Naive thymus-derived CD4-positive, alpha-beta T cell (primary cell): Measurements from ENCODE around the gene NPR3. TPM values are rescaled to one million over a fixed set of nuclear protein-coding genes. Genes with fewer than 3 reads are reported as not detected.

ENCODE experiments used
- ATAC-seq: fragments of 150-1000 bp; cut with Tn5 transposase; 2 replicates; pipeline ENCODE4 v1.10.0; 2021; ENCODE audit warnings: mild to moderate bottlenecking, moderate library complexity
- CTCF ChIA-PET: fragments of 350-600 bp; sonication (Branson Sonifier 250); formaldehyde crosslinking; loops from one replicate; lab custom pipeline; 2021; ENCODE audit warnings: antibody characterized with exemption; lab: Charles Lee
- POLR2A ChIA-PET: fragments of 350-600 bp; sonication (Branson Sonifier 250); formaldehyde crosslinking; loops from one replicate; lab custom pipeline; 2021; ENCODE audit warnings: antibody characterized with exemption, inconsistent platforms; lab: Charles Lee
- DNase-seq, 9 donors: peaks; one replicate each; pipeline versions ENCODE4 v3.0.0 to v3.0.0-alpha.2; 2020 to 2022; ENCODE audit warnings: mixed read lengths in 1 of 9
- H3K27ac ChIP-seq: one replicate; pipeline ENCODE4 v1.7.0; 2013; ENCODE audit warnings: mild to moderate bottlenecking, low read depth, low read length, moderate library complexity
- H3K27me3 ChIP-seq, 2 donors: one replicate each; pipeline ENCODE4 v1.7.0; 2013; ENCODE audit warnings: low read length in 2 of 2, mild to moderate bottlenecking in 2 of 2, moderate library complexity in 2 of 2; ENCODE audit not compliant: control insufficient read depth in 2 of 2, insufficient read depth in 2 of 2
- H3K36me3 ChIP-seq, 3 experiments: 1 replicate in 2 of 3; 2 replicates in 1 of 3; pipeline ENCODE4 v1.7.0; 2013; ENCODE audit warnings: low read length in 3 of 3, mild to moderate bottlenecking in 3 of 3, moderate library complexity in 1 of 3; ENCODE audit not compliant: insufficient read depth in 3 of 3, control insufficient read depth in 2 of 3
- H3K4me1 ChIP-seq, 2 donors: one replicate each; pipeline ENCODE4 v1.7.0; 2013; ENCODE audit warnings: low read length in 2 of 2, mild to moderate bottlenecking in 2 of 2, moderate library complexity in 1 of 2; ENCODE audit not compliant: control insufficient read depth in 2 of 2, insufficient read depth in 2 of 2
- H3K4me3 ChIP-seq: 2 replicates; pipeline ENCODE4 v1.7.0; 2013; ENCODE audit warnings: mild to moderate bottlenecking, low read length
- H3K9me3 ChIP-seq, 3 experiments: 1 replicate in 2 of 3; 2 replicates in 1 of 3; pipeline ENCODE4 v1.7.0; 2013; ENCODE audit warnings: low read length in 3 of 3; ENCODE audit not compliant: control insufficient read depth in 2 of 3
- H3K27ac Mint-ChIP-seq, 9 donors: one replicate each; pipeline ENCODE4 v1.8.0; 2020 to 2022; ENCODE audit warnings: mixed read lengths in 9 of 9, mild to moderate bottlenecking in 8 of 9, moderate library complexity in 5 of 9, inconsistent platforms in 2 of 9
- H3K27me3 Mint-ChIP-seq, 5 donors: one replicate each; pipeline ENCODE4 v1.8.0; 2021 to 2022; ENCODE audit warnings: mixed read lengths in 5 of 5, mild to moderate bottlenecking in 1 of 5
- H3K36me3 Mint-ChIP-seq, 5 donors: one replicate each; pipeline ENCODE4 v1.8.0; 2020 to 2022; ENCODE audit warnings: mixed read lengths in 5 of 5, mild to moderate bottlenecking in 3 of 5, inconsistent platforms in 1 of 5
- H3K4me1 Mint-ChIP-seq, 7 donors: one replicate each; pipeline ENCODE4 v1.8.0; 2020 to 2022; ENCODE audit warnings: mixed read lengths in 7 of 7, mild to moderate bottlenecking in 3 of 7, inconsistent platforms in 1 of 7
- H3K4me3 Mint-ChIP-seq, 10 donors: one replicate each; pipeline ENCODE4 v1.8.0; 2020 to 2022; ENCODE audit warnings: mild to moderate bottlenecking in 10 of 10, mixed read lengths in 10 of 10, moderate library complexity in 6 of 10, inconsistent platforms in 2 of 10
- H3K9me3 Mint-ChIP-seq, 11 donors: one replicate each; pipeline ENCODE4 v1.8.0; 2020 to 2022; ENCODE audit warnings: mixed read lengths in 11 of 11, mild to moderate bottlenecking in 4 of 11, inconsistent platforms in 1 of 11, moderate library complexity in 1 of 11
- intact Hi-C, 2 donors: fragments of 100-400 bp; cut with micrococcal nuclease; formaldehyde crosslinking; loops; one replicate each; pipeline ENCODE4 v1.15.1; 2023
- polyA plus RNA-seq, 2 donors: library from polyadenylated mRNA; unstranded; fragments of 300-500 nt; fragmentation: Illumina TruSeq; gene quantifications; one replicate each; pipeline ENCODE4 v1.2.3, GENCODE V29; 2021
- total RNA-seq, 6 experiments: library from RNA in 5 of 6; stranded (reverse) in 5 of 6; gene quantifications; 1 replicate in 5 of 6; 2 replicates in 1 of 6; pipeline ENCODE4 v1.2.3 and lab custom pipeline; 2021 to 2026

Gene NPR3
- total and polyA plus RNA-seq, 7 experiments from 2014 or later: 0.56 to 1.4 TPM; not detected in 5

DNA sequence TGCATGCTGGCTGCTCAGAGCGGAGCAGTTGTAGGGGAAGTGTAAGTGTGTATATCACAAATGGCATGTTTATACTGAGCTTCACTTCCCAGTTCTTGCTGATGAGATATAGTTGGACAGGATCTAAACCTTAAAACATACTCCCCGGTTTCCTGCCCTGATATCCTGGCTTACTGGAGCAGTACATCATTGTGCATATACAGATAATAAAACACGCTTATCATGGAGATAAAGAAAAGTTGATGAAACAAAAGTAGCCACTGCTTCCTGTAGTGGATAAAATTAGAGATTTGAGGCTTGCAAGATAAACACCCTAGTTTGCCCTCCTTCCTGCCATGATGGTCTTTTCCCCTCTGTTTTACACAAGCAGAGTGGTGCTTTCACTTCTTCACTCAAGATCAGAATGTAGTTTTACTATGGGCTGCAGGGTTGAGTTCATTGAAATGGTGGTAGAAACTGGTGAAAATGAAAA is 15.0 kb downstream of the NPR3 start:
- CTCF ChIA-PET: no interaction called here
- ATAC-seq (peak; percentile 57), DNase-seq (no peak)
- H3K27me3 ChIP-seq: peaks cover 0 to 2% of the 10 kb centered on the region in 2 donors
- peaks cover 0 to 8% (median 0%) of the 10 kb centered on the region in 7 donors for H3K4me1 Mint-ChIP-seq
- H3K27ac ChIP-seq: no peak overlapping the region
- H3K27ac Mint-ChIP-seq: no peak overlapping the region
- H3K36me3 Mint-ChIP-seq: peaks cover 0 to 3% (median 0%) of the 10 kb centered on the region in 5 donors
- H3K9me3 Mint-ChIP-seq: peaks cover 0 to 18% (median 5%) of the 10 kb centered on the region in 11 donors
- H3K27me3 Mint-ChIP-seq: peaks cover 8 to 20% (median 9%) of the 10 kb centered on the region in 5 donors
- H3K36me3 ChIP-seq: no peaks in the 10 kb centered on the region
- no peaks in the 10 kb centered on the region for H3K9me3 ChIP-seq
- no peaks in the 10 kb centered on the region for H3K4me1 ChIP-seq
- intact Hi-C loops: no loop called here
- H3K4me3 Mint-ChIP-seq: no peak overlapping the region
- H3K4me3 ChIP-seq: no peak overlapping the region
- POLR2A ChIA-PET: no interaction called here

DNA sequence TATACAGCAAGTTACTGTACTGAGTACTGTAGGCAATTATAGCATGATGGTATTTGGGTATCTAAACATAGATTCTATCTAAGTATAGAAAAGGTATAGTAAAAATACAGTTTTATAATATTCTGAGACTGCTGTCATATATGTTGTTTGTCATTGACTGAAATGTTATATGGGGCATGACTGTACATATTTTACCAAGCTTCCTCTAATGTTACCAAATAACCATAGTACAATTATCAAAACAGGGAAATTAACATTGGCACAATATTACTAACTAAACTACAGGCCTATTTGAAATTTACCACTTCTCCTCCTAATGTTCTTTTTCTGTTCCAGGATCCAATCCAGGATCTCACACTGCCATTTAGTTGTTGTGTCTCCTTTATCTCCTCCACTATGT is 18.5 kb downstream of the NPR3 start:
- Histone ChIP-seq H3K9me3 (no peaks in the 10 kb centered on the region), H3K27ac (no peak overlapping the region), H3K27me3 (no peaks in the 10 kb centered on the region), H3K36me3 (no peaks in the 10 kb centered on the region), H3K4me3 (no peak overlapping the region), H3K4me1 (no peaks in the 10 kb centered on the region)
- H3K36me3 Mint-ChIP-seq: peaks cover 0 to 3% (median 0%) of the 10 kb centered on the region in 5 donors
- ChIA-PET CTCF (no interaction called here), POLR2A (no interaction called here)
- intact Hi-C loops: no loop called here
- peaks cover 0 to 7% (median 3%) of the 10 kb centered on the region in 11 donors for H3K9me3 Mint-ChIP-seq
- H3K27me3 Mint-ChIP-seq: peaks cover 3 to 17% (median 10%) of the 10 kb centered on the region in 5 donors
- DNase-seq: no peak
- H3K4me3 Mint-ChIP-seq: no peak overlapping the region
- no peak for ATAC-seq
- no peak overlapping the region for H3K27ac Mint-ChIP-seq
- H3K4me1 Mint-ChIP-seq: peaks cover 0 to 8% (median 1%) of the 10 kb centered on the region in 7 donors

DNA sequence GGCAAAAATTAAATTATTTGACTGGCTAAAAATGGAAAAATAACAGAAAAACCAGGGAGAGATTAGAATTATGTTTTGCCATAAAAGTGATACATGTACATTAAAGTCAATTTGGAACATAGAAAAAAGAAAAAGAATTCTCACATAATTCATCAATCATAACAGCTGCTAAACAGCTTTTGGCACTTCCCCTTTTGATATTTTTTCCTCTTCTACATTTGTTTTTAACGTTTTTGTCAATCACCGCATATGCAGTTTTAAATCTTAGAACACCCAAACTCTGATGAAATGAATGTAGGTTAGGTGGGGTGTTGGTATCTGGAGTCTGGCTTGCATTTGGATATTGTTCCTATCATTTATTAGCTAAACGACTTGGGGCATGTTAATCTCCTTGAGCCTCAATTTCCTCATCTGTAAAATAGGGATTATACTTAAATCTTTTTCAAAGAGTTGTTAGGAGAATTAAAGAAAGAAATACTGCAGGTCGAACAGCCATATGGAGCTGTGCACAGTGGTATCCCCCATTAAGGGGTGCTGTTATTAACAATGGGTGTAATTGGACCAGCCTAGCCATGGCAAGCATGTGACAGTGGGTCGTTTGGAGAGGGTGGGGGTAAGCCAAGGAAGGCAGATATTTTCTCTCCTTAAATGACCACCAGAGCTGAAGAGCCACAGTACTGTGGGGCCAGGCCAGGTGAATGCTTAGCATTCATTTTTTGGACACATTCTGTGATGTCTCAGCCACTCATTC is 22.6 kb downstream of the NPR3 start:
- intact Hi-C loops: no loop called here
- ChIA-PET POLR2A (no interaction called here), CTCF (no interaction called here)
- ATAC-seq (no peak), DNase-seq (no peak)
- Mint-ChIP-seq H3K4me3 (no peak overlapping the region), H3K36me3 (peaks cover 0 to 3% (median 0%) of the 10 kb centered on the region in 5 donors), H3K27ac (no peak overlapping the region), H3K4me1 (peaks cover 0 to 1% (median 0%) of the 10 kb centered on the region in 7 donors), H3K9me3 (peaks cover 0 to 6% (median 0%) of the 10 kb centered on the region in 11 donors), H3K27me3 (peaks cover 4 to 28% (median 15%) of the 10 kb centered on the region in 5 donors)
- no peak overlapping the region for H3K4me3 ChIP-seq
- H3K4me1 ChIP-seq: no peaks in the 10 kb centered on the region
- no peak overlapping the region for H3K27ac ChIP-seq
- no peaks in the 10 kb centered on the region for H3K27me3 ChIP-seq
- no peaks in the 10 kb centered on the region for H3K36me3 ChIP-seq
- no peaks in the 10 kb centered on the region for H3K9me3 ChIP-seq

DNA sequence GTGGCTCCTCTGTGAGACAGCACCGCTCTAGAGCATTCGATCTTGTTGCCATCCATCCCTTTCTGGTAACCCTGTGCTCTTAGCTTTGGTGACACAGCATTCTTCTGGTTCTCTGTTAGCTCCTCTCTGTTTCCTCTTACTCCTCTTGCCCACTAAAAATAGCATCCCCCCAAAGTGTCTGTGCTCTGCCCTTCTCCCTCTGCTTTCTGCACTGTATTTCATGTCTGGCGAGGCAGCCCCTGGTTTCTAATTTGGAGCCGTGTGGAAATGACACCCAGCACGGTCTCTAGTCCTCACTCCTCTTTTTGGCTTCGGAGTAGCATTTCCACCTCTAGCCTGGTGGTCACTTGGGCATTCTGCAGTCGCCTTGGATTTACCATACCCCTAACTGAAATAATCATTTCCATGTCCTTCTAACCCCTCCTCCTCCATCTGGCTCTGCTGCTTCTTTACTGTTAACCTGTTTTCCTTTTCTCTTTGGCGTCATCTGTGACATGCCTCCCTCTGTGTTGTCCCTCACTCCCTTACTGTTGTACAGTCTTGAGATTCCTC is 23.8 kb downstream of the NPR3 start:
- Histone ChIP-seq H3K27ac (no peak overlapping the region), H3K36me3 (no peaks in the 10 kb centered on the region), H3K27me3 (no peaks in the 10 kb centered on the region), H3K4me1 (no peaks in the 10 kb centered on the region), H3K9me3 (no peaks in the 10 kb centered on the region), H3K4me3 (no peak overlapping the region)
- H3K9me3 Mint-ChIP-seq: peaks cover 0 to 4% (median 0%) of the 10 kb centered on the region in 11 donors
- no peak for ATAC-seq
- H3K36me3 Mint-ChIP-seq: peaks cover 0 to 1% (median 0%) of the 10 kb centered on the region in 5 donors
- no peak overlapping the region for H3K4me3 Mint-ChIP-seq
- H3K27me3 Mint-ChIP-seq: peaks cover 4 to 26% (median 15%) of the 10 kb centered on the region in 5 donors
- H3K4me1 Mint-ChIP-seq: peaks cover 0 to 1% (median 0%) of the 10 kb centered on the region in 7 donors
- intact Hi-C loops: no loop called here
- CTCF ChIA-PET: no interaction called here
- DNase-seq: no peak
- POLR2A ChIA-PET: no interaction called here
- H3K27ac Mint-ChIP-seq: no peak overlapping the region

DNA sequence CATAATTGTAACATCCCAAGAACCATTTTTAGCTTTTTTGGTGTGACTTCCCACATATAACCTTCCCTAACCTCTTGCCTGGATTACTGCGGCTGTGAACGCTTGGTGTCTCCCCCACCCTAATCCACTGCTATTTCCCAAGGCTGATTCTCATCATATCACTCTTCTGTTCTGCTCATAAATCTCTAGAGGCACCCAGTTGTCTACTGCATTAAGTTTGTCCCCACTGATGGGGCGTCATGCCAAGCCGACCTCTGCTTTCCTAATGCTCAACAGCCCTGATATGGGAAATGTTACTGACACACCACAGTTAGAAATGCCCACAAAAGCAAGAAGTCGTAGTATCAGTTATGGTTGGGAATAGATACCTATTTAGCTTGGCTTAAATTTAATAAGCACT is 24.4 kb downstream of the NPR3 start:
- intact Hi-C loops: no loop called here
- H3K27ac Mint-ChIP-seq: no peak overlapping the region
- no peak overlapping the region for H3K4me3 Mint-ChIP-seq
- H3K36me3 Mint-ChIP-seq: no peaks in the 10 kb centered on the region
- ChIA-PET CTCF (no interaction called here), POLR2A (no interaction called here)
- peaks cover 0 to 1% (median 0%) of the 10 kb centered on the region in 7 donors for H3K4me1 Mint-ChIP-seq
- no peak for DNase-seq
- H3K4me3 ChIP-seq: no peak overlapping the region
- H3K27ac ChIP-seq: no peak overlapping the region
- H3K36me3 ChIP-seq: no peaks in the 10 kb centered on the region
- H3K9me3 ChIP-seq: no peaks in the 10 kb centered on the region
- H3K27me3 Mint-ChIP-seq: peaks cover 4 to 25% (median 15%) of the 10 kb centered on the region in 5 donors
- no peaks in the 10 kb centered on the region for H3K27me3 ChIP-seq
- ATAC-seq: no peak
- H3K4me1 ChIP-seq: no peaks in the 10 kb centered on the region
- H3K9me3 Mint-ChIP-seq: peaks cover 0 to 3% (median 0%) of the 10 kb centered on the region in 11 donors

DNA sequence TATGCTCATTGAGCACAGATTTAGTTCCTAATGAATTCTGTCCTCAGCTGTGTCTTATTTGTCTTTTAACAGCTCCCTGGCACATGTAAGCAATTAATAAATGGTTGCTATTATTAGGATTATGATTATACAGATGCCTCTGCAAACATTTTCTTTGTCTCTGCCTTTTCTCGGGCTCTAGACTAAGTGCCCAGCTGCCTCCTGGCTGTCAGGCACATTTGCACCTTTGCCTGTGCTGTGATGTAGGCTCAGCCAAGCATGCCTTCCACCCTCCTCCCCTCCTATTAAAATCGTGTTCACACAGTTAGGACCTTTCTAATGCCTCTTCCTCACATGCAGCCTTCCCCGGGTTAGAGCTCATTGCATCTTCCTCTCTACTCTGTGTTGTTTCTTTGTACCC is 25.7 kb downstream of the NPR3 start:
- H3K9me3 Mint-ChIP-seq: peaks cover 0 to 3% (median 0%) of the 10 kb centered on the region in 11 donors
- ATAC-seq (no peak), DNase-seq (no peak)
- peaks cover 0 to 1% (median 0%) of the 10 kb centered on the region in 7 donors for H3K4me1 Mint-ChIP-seq
- no peak overlapping the region for H3K4me3 ChIP-seq
- no peaks in the 10 kb centered on the region for H3K36me3 Mint-ChIP-seq
- H3K9me3 ChIP-seq: no peaks in the 10 kb centered on the region
- H3K27me3 Mint-ChIP-seq: peaks cover 4 to 25% (median 15%) of the 10 kb centered on the region in 5 donors
- H3K27ac ChIP-seq: no peak overlapping the region
- H3K4me1 ChIP-seq: no peaks in the 10 kb centered on the region
- H3K27me3 ChIP-seq: no peaks in the 10 kb centered on the region
- intact Hi-C loops: no loop called here
- no peak overlapping the region for H3K4me3 Mint-ChIP-seq
- H3K36me3 ChIP-seq: no peaks in the 10 kb centered on the region
- POLR2A ChIA-PET: no interaction called here
- CTCF ChIA-PET: no interaction called here
- H3K27ac Mint-ChIP-seq: no peak overlapping the region
